Measurements from ENCODE around the gene OCA2. TPM values are rescaled to one million over a fixed set of nuclear protein-coding genes. Genes with fewer than 3 reads are reported as not detected.

OCA2 gene
- polyA plus RNA-seq, 3 donors, result not detected

- Histone ChIP-seq H3K4me3 (replicated peaks in 1 of 3; ENCODE audit: low read depth in 2 of 3, low read length in 3 of 3) (no peak overlapping the region), H3K9me3 (replicated peaks in 1 of 2; ENCODE audit: control insufficient read depth in 1 of 2, insufficient read depth in 1 of 2, low read length in 2 of 2) (peaks cover 43 to 53% of the 10 kb centered on the region in 2 donors), H3K4me1 (ENCODE audit: control insufficient read depth in 1 of 2, insufficient read depth in 2 of 2, low read length in 2 of 2) (no peaks in the 10 kb centered on the region), H3K27me3 (ENCODE audit: control insufficient read depth in 2 of 2, insufficient read depth in 2 of 2, low read length in 2 of 2) (no peaks in the 10 kb centered on the region), H3K4me2 (replicated peaks; ENCODE audit: extremely low read depth, low read length, poor library complexity, severe bottlenecking) (no peak overlapping the region), H3K79me2 (ENCODE audit: insufficient read depth, low read length) (no peaks in the 10 kb centered on the region), H3K36me3 (replicated peaks in 1 of 2; ENCODE audit: control insufficient read depth in 1 of 2, insufficient read depth in 2 of 2, low read length in 2 of 2) (no peaks in the 10 kb centered on the region), H3K27ac (ENCODE audit: low read depth in 1 of 2, low read length in 2 of 2) (no peak overlapping the region), H2AFZ (ENCODE audit: insufficient read depth, low read depth, low read length, poor library complexity, severe bottlenecking) (no peak overlapping the region), H3K9ac (ENCODE audit: insufficient read depth, low read length, poor library complexity, severe bottlenecking) (no peak overlapping the region), H4K20me1 (ENCODE audit: insufficient read depth, low read length) (no peaks in the 10 kb centered on the region)
- WGBS (ENCODE audit: insufficient coverage), result 88% methylated on average over 1 of the region's 2 CpGs
- Mint-ChIP-seq H3K36me3 (no peaks in the 10 kb centered on the region), H3K27me3 (ENCODE audit: low read depth in 3 of 3) (peaks cover 0 to 3% (median 0%) of the 10 kb centered on the region in 3 donors), H3K27ac (no peak overlapping the region), H3K4me3 (no peak overlapping the region), H3K9me3 (peaks cover 12 to 54% (median 39%) of the 10 kb centered on the region in 7 donors), H3K4me1 (no peaks in the 10 kb centered on the region)
- no peak for TF ChIP-seq CTCF (IDR thresholded peaks at IDR 0.05)
- intact Hi-C loops (cut with micrococcal nuclease), result no loop called here
- DNase-seq, result no peak
Observed at GRCh38 chr15:27864086-27864485, 235.0 kb downstream of the OCA2 start.

GRCh38 chr15:27863000-27863399 lies 236.1 kb downstream of the OCA2 start:
- no peak overlapping the region for H3K27ac Mint-ChIP-seq
- H3K79me2 ChIP-seq (ENCODE audit: insufficient read depth, low read length), result no peaks in the 10 kb centered on the region
- no peak for DNase-seq

More at GRCh38 chr15:27863000-27863399, 236.1 kb downstream of the OCA2 start:
- no peak for TF ChIP-seq CTCF (IDR thresholded peaks at IDR 0.05)
- no peaks in the 10 kb centered on the region for H3K36me3 Mint-ChIP-seq
- Histone ChIP-seq H3K9ac (ENCODE audit: insufficient read depth, low read length, poor library complexity, severe bottlenecking) (no peak overlapping the region), H3K36me3 (replicated peaks in 1 of 2; ENCODE audit: control insufficient read depth in 1 of 2, insufficient read depth in 2 of 2, low read length in 2 of 2) (no peaks in the 10 kb centered on the region), H3K27ac (ENCODE audit: low read depth in 1 of 2, low read length in 2 of 2) (no peak overlapping the region), H2AFZ (ENCODE audit: insufficient read depth, low read depth, low read length, poor library complexity, severe bottlenecking) (no peak overlapping the region), H3K9me3 (replicated peaks in 1 of 2; ENCODE audit: control insufficient read depth in 1 of 2, insufficient read depth in 1 of 2, low read length in 2 of 2) (peaks cover 43 to 53% of the 10 kb centered on the region in 2 donors), H4K20me1 (ENCODE audit: insufficient read depth, low read length) (no peaks in the 10 kb centered on the region), H3K4me2 (replicated peaks; ENCODE audit: extremely low read depth, low read length, poor library complexity, severe bottlenecking) (no peak overlapping the region), H3K4me3 (replicated peaks in 1 of 3; ENCODE audit: low read depth in 2 of 3, low read length in 3 of 3) (no peak overlapping the region), H3K4me1 (ENCODE audit: control insufficient read depth in 1 of 2, insufficient read depth in 2 of 2, low read length in 2 of 2) (no peaks in the 10 kb centered on the region), H3K27me3 (ENCODE audit: control insufficient read depth in 2 of 2, insufficient read depth in 2 of 2, low read length in 2 of 2) (no peaks in the 10 kb centered on the region)
- no peak overlapping the region for H3K4me3 Mint-ChIP-seq
- no peaks in the 10 kb centered on the region for H3K4me1 Mint-ChIP-seq
- H3K27me3 Mint-ChIP-seq (ENCODE audit: low read depth in 3 of 3), result peaks cover 0 to 3% (median 0%) of the 10 kb centered on the region in 3 donors
- H3K9me3 Mint-ChIP-seq, result peaks cover 12 to 54% (median 34%) of the 10 kb centered on the region in 7 donors
- intact Hi-C loops (cut with micrococcal nuclease), result no loop called here
- 94% methylated on average over 6 of the region's 6 CpGs for WGBS (ENCODE audit: insufficient coverage)
